Naive thymus-derived CD8-positive, alpha-beta T cell (primary cell): Measurements from ENCODE around the gene PARVG. TPM values are rescaled to one million over a fixed set of nuclear protein-coding genes. Genes with fewer than 3 reads are reported as not detected.

Experiments used
- ATAC-seq, 2 donors: fragments of 150-1000 bp; cut with Tn5 transposase in 1 of 2; sonication (Bioruptor Pico), chemical (Tn5 transposase) in 1 of 2; 1 replicate in 1 of 2; 2 replicates in 1 of 2; pipeline ENCODE4 v1.10.0; 2021; ENCODE audit warnings: mild to moderate bottlenecking in 2 of 2, moderate library complexity in 2 of 2
- POLR2A ChIA-PET: fragments of 350-600 bp; sonication (Branson Sonifier 250); formaldehyde crosslinking; loops from one replicate; lab custom pipeline; 2021; ENCODE audit warnings: antibody characterized with exemption; lab: Charles Lee
- DNase-seq, 10 donors: peaks; one replicate each; pipeline versions ENCODE4 v3.0.0 to v3.0.0-alpha.2; 2020 to 2022
- H3K27ac Mint-ChIP-seq, 10 donors: one replicate each; pipeline ENCODE4 v1.8.0; 2020 to 2022; ENCODE audit warnings: mild to moderate bottlenecking in 10 of 10, mixed read lengths in 10 of 10, moderate library complexity in 4 of 10, inconsistent platforms in 1 of 10
- H3K27me3 Mint-ChIP-seq, 5 donors: one replicate each; pipeline ENCODE4 v1.8.0; 2021 to 2022; ENCODE audit warnings: mixed read lengths in 5 of 5
- H3K36me3 Mint-ChIP-seq, 3 donors: one replicate each; pipeline ENCODE4 v1.8.0; 2020 to 2022; ENCODE audit warnings: mixed read lengths in 3 of 3, mild to moderate bottlenecking in 2 of 3, inconsistent platforms in 1 of 3
- H3K4me1 Mint-ChIP-seq, 4 donors: one replicate each; pipeline ENCODE4 v1.8.0; 2021 to 2022; ENCODE audit warnings: mixed read lengths in 4 of 4
- H3K4me3 Mint-ChIP-seq, 10 donors: one replicate each; pipeline ENCODE4 v1.8.0; 2020 to 2022; ENCODE audit warnings: mild to moderate bottlenecking in 10 of 10, mixed read lengths in 10 of 10, moderate library complexity in 6 of 10, inconsistent platforms in 1 of 10
- H3K9me3 Mint-ChIP-seq, 9 donors: one replicate each; pipeline ENCODE4 v1.8.0; 2020 to 2022; ENCODE audit warnings: mixed read lengths in 9 of 9, mild to moderate bottlenecking in 3 of 9, inconsistent platforms in 1 of 9, moderate library complexity in 1 of 9
- polyA plus RNA-seq, 3 donors: library from polyadenylated mRNA; unstranded; fragments of 300-500 nt; fragmentation: Illumina TruSeq; gene quantifications; one replicate each; pipeline ENCODE4 v1.2.3, GENCODE V29; 2021
- total RNA-seq, 8 experiments: library from RNA in 2 of 8; stranded (reverse) in 2 of 8; gene quantifications; one replicate each; pipeline ENCODE4 v1.2.3 and lab custom pipeline; 2021 to 2026

The PARVG gene
- total and polyA plus RNA-seq, 5 experiments from 2014 or later, result 60.6 to 229 (median 77.8) TPM

DNA sequence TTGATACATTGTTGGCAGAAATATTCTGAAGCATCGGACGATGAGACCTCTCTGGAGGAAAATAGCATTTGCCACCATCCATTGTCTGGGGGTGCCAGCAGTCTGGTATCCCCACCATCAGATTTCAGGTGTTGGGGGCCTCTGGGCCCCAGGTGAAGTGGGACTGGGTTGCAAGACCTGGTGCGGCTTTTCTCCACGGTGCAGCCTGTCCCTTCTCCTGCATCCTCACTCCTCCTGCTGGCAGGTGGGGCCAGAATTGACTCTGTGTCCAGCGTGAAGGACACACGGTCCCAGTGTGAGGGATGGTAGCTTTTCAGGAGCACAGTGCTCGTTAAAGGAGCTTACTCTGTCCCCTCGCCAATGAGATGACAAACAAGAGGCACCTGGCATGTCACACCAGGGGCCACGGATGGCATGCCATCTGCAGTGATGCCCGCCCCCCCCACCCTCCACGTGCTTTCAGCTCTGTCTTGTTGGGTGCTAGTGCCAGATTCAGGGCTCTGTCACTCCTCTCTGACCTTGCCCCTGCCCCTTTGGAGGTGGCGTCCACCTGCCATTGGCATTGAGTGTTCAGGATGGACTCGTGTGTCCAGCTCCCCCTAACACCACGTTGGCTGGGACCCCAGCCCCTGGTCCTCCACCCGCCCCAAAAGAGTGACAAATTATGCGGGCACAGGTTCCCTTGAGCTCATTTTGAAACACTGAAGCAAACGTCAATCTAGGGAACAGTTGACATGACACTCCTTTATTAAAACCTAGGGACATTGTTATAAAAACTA, 62.4 kb downstream of the PARVG start:
- H3K36me3 Mint-ChIP-seq, result no peaks in the 10 kb centered on the region
- no peaks in the 10 kb centered on the region for H3K4me1 Mint-ChIP-seq
- DNase-seq, result no peak
- peaks cover 0 to 2% (median 0%) of the 10 kb centered on the region in 9 donors for H3K9me3 Mint-ChIP-seq
- ATAC-seq, result no peak
- no peak overlapping the region for H3K27ac Mint-ChIP-seq
- H3K4me3 Mint-ChIP-seq, result no peak overlapping the region
- POLR2A ChIA-PET, result no interaction called here
- peaks cover 10 to 34% (median 25%) of the 10 kb centered on the region in 5 donors for H3K27me3 Mint-ChIP-seq

DNA sequence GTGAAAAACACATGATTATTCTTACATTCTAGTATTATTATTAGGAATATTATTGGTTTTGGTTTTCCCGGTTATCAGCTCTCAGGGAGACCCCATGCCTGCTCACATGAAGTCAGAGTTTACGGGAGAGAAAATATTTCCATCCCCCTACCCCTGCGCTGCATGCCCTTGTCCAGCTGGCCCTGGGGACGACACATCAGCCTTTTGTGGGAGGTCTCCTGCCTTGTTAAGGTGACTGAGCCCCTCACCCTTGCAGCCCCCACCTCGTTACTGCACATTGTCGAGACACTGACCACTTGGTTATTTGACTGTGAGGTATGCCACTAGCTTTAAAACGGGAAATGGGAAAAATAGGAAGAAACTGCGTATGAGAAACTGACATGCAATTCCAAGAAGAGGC, 63.0 kb downstream of the PARVG start:
- no peaks in the 10 kb centered on the region for H3K36me3 Mint-ChIP-seq
- no peaks in the 10 kb centered on the region for H3K4me1 Mint-ChIP-seq
- POLR2A ChIA-PET, result no interaction called here
- H3K27ac Mint-ChIP-seq, result no peak overlapping the region
- ATAC-seq (no peak), DNase-seq (no peak)
- peaks cover 10 to 34% (median 25%) of the 10 kb centered on the region in 5 donors for H3K27me3 Mint-ChIP-seq
- H3K4me3 Mint-ChIP-seq, result no peak overlapping the region
- peaks cover 0 to 2% (median 0%) of the 10 kb centered on the region in 9 donors for H3K9me3 Mint-ChIP-seq

DNA sequence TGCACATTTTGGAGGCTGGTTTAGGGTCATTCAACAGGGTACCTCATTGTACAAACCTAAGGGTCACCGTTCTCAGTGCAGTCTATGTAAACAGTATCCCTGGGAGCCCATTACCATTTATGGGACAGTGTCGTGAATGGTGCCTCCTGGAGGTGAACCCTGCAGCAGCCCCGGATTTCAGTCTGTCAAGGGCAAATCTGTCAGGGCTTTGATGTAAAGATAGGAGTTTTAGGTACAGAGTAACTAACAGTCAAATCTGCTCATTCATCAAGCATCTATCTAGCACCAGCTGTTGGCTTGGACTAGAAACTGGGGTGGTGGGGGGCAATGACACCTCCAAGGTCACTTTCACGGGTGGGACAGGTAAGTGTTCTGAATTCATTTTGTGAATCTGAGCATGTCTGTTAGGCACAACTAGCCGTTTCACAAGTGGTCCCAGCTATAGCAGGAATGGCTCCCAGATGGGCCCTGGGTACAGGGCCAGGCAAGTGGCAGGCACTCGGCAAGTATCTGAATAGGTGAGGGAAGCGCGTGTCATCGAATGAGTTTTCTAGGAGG, 63.6 kb downstream of the PARVG start:
- no peak overlapping the region for H3K4me3 Mint-ChIP-seq
- H3K27ac Mint-ChIP-seq, result no peak overlapping the region
- peaks cover 0 to 6% (median 0%) of the 10 kb centered on the region in 9 donors for H3K9me3 Mint-ChIP-seq
- H3K36me3 Mint-ChIP-seq, result peaks cover 0 to 2% (median 0%) of the 10 kb centered on the region in 3 donors
- peaks cover 7 to 30% (median 25%) of the 10 kb centered on the region in 5 donors for H3K27me3 Mint-ChIP-seq
- ATAC-seq (no peak), DNase-seq (no peak)
- POLR2A ChIA-PET, result no interaction called here
- H3K4me1 Mint-ChIP-seq, result no peaks in the 10 kb centered on the region

DNA sequence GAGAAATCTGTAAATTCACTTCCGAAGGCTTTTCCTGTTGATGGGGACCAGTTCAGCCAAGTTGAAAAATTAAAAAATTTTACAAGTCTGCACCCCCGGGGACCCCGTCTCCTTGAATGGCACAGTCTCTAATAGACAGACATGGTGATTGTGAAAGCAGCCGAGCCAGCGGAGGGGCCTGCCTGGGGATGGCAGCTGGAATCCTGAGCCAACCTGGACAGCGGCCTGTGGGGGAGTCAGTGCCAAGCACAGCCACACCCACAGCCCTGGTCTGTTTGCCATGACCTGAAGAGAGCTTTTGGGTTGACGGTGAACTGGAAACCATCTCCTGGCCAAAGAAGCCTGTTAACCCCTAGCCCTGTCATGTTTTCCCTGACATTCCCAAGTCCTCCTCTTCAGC, 64.7 kb downstream of the PARVG start:
- H3K4me1 Mint-ChIP-seq, result no peaks in the 10 kb centered on the region
- ATAC-seq (no peak), DNase-seq (no peak)
- POLR2A ChIA-PET, result interaction anchor here (0.6 kb wide), 1 partner anchor 534 kb away, joined by 3 read pairs; no protein-coding TSS in a partner anchor
- peaks cover 7 to 30% (median 25%) of the 10 kb centered on the region in 5 donors for H3K27me3 Mint-ChIP-seq
- peaks cover 0 to 12% (median 10%) of the 10 kb centered on the region in 3 donors for H3K36me3 Mint-ChIP-seq
- H3K9me3 Mint-ChIP-seq, result peaks cover 0 to 17% (median 10%) of the 10 kb centered on the region in 9 donors
- no peak overlapping the region for H3K4me3 Mint-ChIP-seq
- no peak overlapping the region for H3K27ac Mint-ChIP-seq

DNA sequence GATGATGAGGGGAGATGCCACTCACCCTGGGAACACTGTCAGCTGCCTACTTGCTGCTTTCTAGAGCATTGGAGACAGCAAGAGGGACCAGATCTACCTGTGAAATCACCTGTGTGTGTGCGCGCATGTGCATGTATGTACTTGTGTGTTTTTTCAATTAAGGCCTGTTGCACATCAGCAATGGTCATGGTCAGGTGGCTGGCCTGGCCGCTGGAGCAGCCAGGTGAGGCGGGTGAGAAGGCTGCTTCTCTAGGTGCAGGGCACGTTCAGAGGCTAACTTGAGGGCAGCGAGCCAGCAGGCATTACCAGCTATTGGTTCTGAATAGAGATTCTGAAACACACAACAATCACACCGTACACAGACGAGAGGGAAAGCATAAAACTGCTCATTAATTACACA, 65.1 kb downstream of the PARVG start:
- Mint-ChIP-seq H3K9me3 (peaks cover 0 to 21% (median 10%) of the 10 kb centered on the region in 9 donors), H3K36me3 (peaks cover 0 to 15% (median 13%) of the 10 kb centered on the region in 3 donors)
- POLR2A ChIA-PET, result interaction anchor here (0.6 kb wide), 2 partner anchors 14 to 534 kb away, joined by 3 read pairs; no protein-coding TSS in a partner anchor

DNA sequence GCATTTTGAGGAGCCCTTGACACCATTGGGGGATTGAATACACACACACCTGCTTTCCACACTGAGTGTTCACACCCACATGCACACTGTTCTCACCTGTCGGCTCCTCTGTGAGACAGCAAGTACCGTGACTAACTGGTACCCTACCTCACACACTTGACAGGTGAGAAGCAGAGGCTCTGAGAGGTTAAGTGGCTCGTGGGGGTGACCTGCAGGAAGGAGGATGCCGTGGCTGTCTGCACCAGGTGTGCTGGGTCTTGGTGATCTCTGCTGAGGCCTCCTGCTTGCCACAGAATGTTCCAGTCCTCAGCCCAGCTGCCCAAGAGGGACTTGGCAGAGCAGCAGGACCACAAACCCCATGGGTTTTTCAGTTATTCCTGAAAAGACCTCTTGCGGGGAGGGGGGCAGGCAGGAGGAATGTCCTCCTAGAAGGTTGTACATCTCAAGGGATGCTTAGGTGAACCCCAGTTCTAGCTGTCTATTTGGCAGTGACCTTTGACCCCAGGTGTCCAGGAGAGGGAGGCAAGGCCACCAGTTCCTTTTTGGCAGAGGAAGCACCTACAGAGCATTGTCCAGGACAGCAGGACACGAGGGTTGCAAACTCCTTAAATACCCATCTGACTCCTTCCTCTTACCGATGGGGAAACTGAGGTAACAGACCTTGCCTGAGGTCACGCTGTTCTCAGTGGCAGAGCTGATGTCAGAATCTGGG, 66.0 kb downstream of the PARVG start:
- peaks cover 6 to 29% (median 25%) of the 10 kb centered on the region in 5 donors for H3K27me3 Mint-ChIP-seq

More for the DNA sequence above, 65.1 kb downstream of the PARVG start:
- Mint-ChIP-seq H3K27ac (no peak overlapping the region), H3K4me1 (no peaks in the 10 kb centered on the region), H3K27me3 (peaks cover 7 to 30% (median 25%) of the 10 kb centered on the region in 5 donors), H3K4me3 (no peak overlapping the region)
- ATAC-seq (no peak), DNase-seq (no peak)

DNA sequence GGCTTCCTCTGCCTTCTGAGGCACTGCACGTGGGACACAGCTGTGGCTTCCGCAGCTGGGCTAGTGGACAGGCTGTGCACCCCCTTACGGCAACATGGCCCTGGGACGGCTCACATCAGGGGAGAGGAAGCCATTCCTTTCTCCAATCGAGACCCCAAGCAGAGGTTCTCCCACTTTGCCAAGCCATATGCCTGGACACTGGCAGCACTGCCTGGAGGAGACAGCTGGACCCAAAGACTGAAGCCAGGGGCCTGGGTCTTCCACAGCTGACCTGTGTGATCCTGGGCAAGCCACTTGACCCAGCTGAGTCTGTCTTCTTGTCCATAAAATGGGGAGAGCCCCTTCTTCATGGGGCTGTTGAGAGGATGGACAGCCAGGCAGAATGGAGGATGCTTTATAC, 66.6 kb downstream of the PARVG start:
- POLR2A ChIA-PET, result no interaction called here
- Mint-ChIP-seq H3K36me3 (peaks cover 0 to 27% (median 13%) of the 10 kb centered on the region in 3 donors), H3K27ac (no peak overlapping the region), H3K4me1 (no peaks in the 10 kb centered on the region), H3K27me3 (peaks cover 4 to 27% (median 21%) of the 10 kb centered on the region in 5 donors), H3K9me3 (peaks cover 0 to 24% (median 10%) of the 10 kb centered on the region in 9 donors), H3K4me3 (no peak overlapping the region)
- DNase-seq (no peak), ATAC-seq (no peak)

More for the DNA sequence above, 66.0 kb downstream of the PARVG start:
- ATAC-seq, result no peak
- Mint-ChIP-seq H3K36me3 (peaks cover 0 to 21% (median 13%) of the 10 kb centered on the region in 3 donors), H3K4me3 (no peak overlapping the region), H3K4me1 (no peaks in the 10 kb centered on the region), H3K9me3 (peaks cover 0 to 24% (median 10%) of the 10 kb centered on the region in 9 donors), H3K27ac (no peak overlapping the region)
- DNase-seq, result no peak
- POLR2A ChIA-PET, result interaction anchor here (0.6 kb wide), 1 partner anchor 15 kb away, joined by 3 read pairs; no protein-coding TSS in a partner anchor

DNA sequence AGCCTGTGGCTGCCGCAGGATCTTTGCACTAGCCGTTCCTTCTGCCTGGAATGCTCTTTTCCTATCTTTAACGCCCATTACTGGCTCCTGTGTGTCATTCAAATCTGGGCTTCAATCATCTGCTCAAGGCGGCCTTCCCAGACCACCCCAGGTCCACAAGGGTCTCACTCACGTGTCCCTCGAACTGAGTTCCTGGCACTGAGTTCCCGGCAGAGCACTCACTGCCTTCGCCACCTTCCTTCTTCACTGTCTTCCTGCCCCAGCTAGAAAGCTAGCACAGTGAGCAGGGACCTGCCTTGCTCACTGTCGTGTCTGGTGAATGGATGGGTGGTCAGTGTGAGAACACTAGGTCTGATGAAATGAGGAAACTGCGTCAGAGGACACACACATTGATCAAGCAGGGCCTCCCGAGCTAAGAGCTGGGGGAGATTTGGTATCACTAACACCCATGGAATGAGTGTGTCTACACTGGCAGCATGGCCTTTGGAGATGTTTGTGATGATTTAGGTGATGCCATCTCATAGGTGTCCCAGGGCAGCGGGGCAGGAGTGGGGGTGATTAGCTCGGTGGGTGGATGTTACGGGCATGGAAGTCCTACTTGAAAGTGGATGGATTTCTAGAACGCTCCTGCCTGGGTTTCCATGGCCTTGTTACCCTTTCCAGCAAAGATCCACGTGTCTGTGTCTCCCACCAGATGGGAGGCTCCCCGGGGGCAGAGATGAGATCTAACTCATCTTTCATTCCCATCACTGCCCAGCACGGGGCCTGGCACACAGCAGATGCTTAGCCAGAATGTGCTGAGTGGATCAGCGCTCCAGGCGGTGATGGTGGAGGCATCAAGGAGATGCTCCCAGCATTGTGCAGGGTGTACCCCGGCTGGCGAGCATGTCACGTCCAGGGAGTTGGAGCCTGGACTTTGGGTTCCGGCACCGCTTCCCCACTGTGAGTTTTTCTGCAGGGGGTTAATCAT, 67.5 kb downstream of the PARVG start:
- POLR2A ChIA-PET, result no interaction called here
- Mint-ChIP-seq H3K4me1 (no peaks in the 10 kb centered on the region), H3K4me3 (no peak overlapping the region), H3K36me3 (peaks cover 0 to 27% (median 13%) of the 10 kb centered on the region in 3 donors), H3K9me3 (peaks cover 0 to 24% (median 10%) of the 10 kb centered on the region in 9 donors), H3K27ac (peak overlapping the region in 1 of 10 donors; percentile 2), H3K27me3 (peaks cover 4 to 26% (median 20%) of the 10 kb centered on the region in 5 donors)
- no peak for ATAC-seq
- no peak for DNase-seq

DNA sequence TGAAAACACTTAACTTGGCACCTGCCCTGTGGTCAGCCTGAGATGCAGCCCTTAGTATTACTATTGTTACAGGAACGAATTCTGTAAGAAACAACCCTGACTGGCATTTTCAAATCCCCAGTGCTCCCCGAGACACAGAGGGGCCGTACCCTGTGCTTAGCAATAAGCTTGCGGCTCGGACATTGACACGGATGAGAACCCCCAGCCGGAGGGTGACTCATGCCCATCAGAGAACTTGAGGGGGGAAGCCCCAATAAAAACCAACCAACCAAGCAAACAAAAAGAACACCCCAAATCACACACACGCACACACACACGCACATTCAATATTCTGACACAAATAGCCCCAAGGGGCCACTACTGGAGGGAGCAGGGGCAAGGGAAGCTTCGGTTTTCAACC, 68.2 kb downstream of the PARVG start:
- Mint-ChIP-seq H3K27ac (peak overlapping the region in 1 of 10 donors; percentile 27), H3K4me1 (no peaks in the 10 kb centered on the region), H3K27me3 (peaks cover 2 to 23% (median 18%) of the 10 kb centered on the region in 5 donors), H3K4me3 (no peak overlapping the region), H3K9me3 (peaks cover 0 to 24% (median 10%) of the 10 kb centered on the region in 9 donors), H3K36me3 (peaks cover 0 to 27% (median 13%) of the 10 kb centered on the region in 3 donors)
- ATAC-seq, result no peak
- POLR2A ChIA-PET, result no interaction called here
- no peak for DNase-seq

DNA sequence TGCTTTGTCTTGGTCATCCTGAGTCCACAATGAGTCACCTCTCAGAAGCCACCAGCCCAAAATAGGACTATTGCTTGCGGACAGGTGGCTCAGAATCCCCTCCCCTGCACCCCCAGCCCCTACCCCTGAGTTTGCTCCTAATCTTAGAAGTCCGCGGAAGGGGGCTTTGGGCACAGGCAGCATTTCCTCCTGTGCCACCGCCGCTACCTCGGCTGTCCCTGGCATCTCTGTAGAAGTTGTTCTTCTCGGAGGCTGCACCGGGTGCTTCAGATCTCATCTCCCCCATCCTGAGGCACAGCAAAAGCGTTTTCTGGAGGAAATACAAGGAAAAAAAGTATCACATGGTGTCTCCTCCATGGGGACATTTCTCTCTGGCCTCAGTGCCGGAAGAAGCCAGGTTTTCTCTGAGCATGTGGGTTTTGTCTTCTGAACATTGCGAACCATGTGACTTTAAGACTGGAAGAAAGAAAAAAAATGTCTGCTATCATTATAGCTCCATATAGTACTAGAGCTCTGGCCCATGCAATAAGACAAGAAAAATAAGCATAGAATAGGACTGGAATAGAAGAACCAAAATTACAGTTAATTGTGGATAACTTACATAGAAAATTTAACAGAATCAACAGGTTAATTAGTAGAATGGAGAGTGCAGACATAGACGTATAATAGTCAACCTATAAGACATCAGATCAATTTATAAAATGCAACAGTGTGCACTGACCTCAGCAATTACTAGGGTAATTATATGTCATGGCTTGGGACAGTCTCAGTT, 68.8 kb downstream of the PARVG start:
- POLR2A ChIA-PET, result no interaction called here
- no peak for DNase-seq
- ATAC-seq, result no peak
- Mint-ChIP-seq H3K4me1 (no peaks in the 10 kb centered on the region), H3K36me3 (peaks cover 0 to 27% (median 13%) of the 10 kb centered on the region in 3 donors), H3K9me3 (peaks cover 0 to 24% (median 10%) of the 10 kb centered on the region in 9 donors), H3K4me3 (no peak overlapping the region), H3K27me3 (peaks cover 2 to 16% (median 15%) of the 10 kb centered on the region in 5 donors), H3K27ac (no peak overlapping the region)

DNA sequence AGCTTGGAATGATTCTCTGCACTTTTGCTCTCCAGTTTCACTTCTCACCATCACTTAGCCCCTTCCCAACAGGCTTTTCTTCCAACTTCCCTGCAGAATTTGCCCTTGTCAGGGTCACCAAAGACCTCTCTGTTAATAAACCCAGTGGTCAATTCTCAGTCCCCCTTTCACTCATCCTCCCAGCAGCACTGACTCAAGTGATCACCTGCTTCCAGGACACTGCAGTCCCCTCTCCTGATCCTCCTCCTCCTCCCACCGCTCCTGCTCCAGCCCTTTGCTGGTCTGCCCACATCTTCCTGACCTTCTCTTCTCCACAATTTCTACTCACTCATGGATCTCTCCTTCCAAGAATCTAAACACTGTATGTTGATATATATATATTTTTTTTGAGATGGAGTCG, 74.1 kb downstream of the PARVG start:
- DNase-seq, result no peak
- Mint-ChIP-seq H3K27ac (no peak overlapping the region), H3K4me1 (peaks cover 2 to 10% (median 4%) of the 10 kb centered on the region in 4 donors), H3K4me3 (no peak overlapping the region), H3K36me3 (peaks cover 0 to 23% (median 7%) of the 10 kb centered on the region in 3 donors), H3K9me3 (peaks cover 0 to 17% (median 6%) of the 10 kb centered on the region in 9 donors), H3K27me3 (peaks cover 3 to 15% (median 8%) of the 10 kb centered on the region in 5 donors)
- POLR2A ChIA-PET, result no interaction called here
- ATAC-seq, result no peak
